NCI-H1930 (cell line): ENCODE data around the gene MAGEB10.
"Not testable (repeated sequence)": the region's sequence is repeated elsewhere in the genome, so short reads cannot be mapped to it uniquely, and the experiment has no call there.

Experiments
- DNase-seq, 2 experiments: peaks; one replicate each; lab custom pipeline; 2025; lab: John Stamatoyannopoulos, UW

MAGEB10 gene

GRCh38 chrX:27807690-27808089 is at the start of gene MAGEB10:
MAGEB10 (plus strand) TSS chrX:27807990; CDS start chrX:27821307, 13,317 bp downstream.
- no peak for DNase-seq

DNA sequence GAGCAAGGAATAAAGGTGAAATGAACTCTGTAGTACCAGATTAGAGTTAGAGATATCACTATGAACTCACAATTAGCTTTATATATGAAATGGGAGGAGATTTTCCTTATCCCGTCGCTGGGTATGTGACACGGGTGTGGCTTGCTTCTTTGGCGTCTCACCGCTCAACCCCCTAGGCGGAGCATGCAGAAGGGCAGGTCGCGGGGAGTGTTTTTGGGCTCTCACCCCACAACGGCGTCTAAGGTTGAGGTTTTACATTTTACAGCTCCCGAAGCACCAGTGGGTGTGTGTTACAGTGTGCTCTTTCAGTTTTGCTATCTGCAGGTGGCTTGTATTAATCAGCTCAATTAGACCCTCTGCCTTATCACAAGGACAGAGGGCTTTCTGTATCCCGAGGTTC is 42.1 kb upstream of the MAGEB10 start:
- DNase-seq: no peak

DNA sequence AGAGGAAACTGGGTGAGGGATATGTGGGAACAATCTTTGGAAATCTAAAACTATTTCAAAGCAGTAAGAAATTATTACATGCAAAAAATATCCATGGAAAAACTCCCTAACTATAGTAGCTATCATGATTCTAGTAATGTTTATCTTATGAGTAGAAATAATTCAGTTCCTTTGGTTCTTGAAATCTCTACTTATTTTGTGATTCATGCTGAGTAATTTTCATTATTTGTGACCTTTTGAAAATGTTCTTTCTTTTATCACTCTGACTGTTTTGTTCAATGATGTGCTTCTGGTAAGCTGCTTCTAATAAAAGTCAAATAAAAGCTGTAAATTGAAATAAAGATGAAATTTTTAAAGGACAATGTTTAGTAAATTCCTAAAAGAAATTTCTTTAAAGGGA is 40.4 kb upstream of the MAGEB10 start:
- no peak for DNase-seq

GRCh38 chrX:27775984-27776383 is 31.8 kb upstream of the MAGEB10 start:
- no peak for DNase-seq

DNA sequence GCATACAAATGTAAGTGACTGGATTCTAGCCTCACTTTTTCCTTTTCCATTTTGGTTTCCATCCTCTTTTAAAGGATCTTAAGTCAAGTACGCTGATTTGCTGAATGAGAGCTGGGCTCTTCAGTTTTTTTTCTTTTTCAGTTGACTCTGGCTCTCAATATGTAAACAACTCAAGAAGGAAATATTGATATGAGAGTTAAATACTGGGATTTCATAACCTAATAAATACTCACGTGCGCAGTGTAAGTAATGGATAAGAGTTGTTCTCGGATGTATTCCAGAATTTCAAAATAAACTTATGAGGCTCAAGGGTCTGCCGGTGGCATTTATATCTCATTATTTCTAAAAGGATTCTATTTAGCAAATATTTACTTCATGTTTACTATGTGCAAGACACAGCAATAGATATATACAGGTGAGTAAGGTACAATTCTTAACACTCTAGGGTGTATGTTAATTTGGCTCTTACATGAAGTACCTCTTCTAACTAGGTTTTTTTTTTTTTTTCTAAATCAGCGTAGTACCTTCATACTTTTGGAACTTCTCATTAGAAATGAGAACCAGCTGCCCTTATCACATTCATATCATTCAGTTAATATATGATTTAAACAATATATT is 11.0 kb upstream of the MAGEB10 start:
- DNase-seq: no peak

- no peak for DNase-seq
These were observed 10.2 kb upstream of the MAGEB10 start for GRCh38 chrX:27797575-27797974.

DNA sequence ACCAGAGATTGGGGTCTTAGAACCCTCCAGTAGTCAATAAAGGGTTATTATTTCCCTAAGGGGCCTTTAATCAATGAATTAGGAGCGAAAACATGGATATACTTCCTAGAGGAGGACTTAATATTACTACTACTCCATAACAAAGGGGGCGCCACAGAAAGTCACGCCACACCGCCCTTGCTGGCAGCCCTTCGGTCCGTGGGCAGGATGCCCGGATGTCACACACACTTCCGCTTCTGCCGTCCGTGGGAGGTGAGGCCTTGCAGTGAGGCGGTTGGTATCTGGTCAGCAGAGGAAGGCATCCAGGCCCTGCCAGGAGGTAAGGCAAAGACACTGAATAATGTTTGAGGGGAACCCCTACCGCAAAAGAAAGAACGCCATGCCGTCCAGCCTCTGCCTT is 436 bp downstream of the MAGEB10 start:
- no peak for DNase-seq

GRCh38 chrX:27808991-27809859 is 1.4 kb downstream of the MAGEB10 start:
- not testable (repeated sequence) for DNase-seq

- DNase-seq: no peak
These were observed 7.4 kb downstream of the MAGEB10 start for GRCh38 chrX:27815209-27815608.

DNA sequence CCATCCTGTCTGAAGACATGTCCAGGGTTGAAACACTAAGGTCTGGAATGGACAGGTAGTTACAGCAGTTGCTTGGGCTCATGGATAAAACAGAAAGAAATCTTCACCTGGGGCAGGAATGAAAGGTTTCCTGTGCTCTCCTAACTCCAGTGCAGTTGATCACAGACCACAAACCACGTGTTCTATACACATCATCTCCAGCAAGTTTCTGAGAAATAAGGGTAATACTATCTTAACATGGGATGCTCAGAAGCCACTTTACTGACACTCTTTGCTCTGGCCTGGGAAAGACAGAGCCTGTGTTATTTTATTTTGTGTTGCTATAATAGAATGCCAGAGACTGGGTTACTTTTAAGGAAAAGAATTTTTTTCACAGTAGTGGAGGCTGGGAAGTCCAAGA is 16.0 kb downstream of the MAGEB10 start:
- no peak for DNase-seq

- DNase-seq: no peak
These were observed 30.4 kb downstream of the MAGEB10 start for GRCh38 chrX:27838185-27838584.

DNA sequence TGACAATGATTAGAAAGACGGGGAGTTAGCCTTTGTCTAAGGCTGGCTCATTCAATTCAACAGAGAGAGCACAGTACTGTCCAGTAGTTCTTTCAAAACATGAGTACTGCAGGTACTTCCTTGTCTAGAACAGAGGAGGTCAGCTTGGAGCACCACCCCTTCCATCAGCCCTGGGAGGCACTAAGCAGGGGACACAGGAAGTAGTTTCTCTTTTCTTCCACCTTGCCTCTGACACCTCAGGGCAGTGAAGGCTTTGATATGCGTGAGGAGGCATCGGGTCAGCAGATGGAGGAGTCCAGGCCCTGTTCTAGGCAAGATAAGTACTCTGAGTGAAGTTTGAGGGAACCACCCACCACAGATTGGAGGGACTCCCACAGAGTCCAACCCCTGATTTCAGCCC is 33.1 kb downstream of the MAGEB10 start:
- no peak for DNase-seq

DNA sequence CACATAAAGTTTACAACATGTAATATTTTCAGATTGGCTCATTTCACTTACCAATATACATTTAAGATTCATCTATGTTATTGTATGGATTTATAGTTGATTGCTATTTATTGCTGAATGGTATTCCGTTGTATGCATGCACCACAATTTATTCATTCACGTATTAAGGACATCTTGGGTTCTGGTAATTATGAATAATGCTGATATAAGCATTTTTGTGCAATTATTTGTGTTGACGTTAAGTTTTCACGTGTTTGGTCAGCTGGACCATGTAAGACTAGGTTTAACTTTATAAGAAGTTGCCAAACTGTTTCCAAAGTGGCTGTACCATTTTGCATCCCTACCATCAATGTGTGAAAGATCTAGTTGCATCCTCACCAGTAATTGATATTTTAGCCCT is 35.1 kb downstream of the MAGEB10 start:
- no peak for DNase-seq

DNA sequence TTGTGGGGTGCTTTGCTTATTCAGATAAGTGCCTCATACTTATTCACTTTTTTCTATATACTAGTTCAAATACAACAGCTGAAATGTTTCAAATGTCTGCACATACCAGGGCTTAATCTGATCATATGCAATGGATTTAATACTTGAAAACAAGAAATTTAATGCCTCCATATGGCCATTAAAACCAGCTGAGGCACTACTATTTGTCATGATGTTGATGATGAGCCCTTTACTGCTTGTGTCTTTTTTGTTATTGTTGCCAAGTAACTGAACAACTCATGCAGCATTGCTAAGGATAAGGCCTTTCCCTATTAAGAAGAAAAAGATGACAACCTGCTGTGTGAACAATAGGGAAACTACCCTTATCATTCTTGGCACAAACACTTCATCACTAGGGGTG is 52.5 kb downstream of the MAGEB10 start:
- DNase-seq: no peak

DNA sequence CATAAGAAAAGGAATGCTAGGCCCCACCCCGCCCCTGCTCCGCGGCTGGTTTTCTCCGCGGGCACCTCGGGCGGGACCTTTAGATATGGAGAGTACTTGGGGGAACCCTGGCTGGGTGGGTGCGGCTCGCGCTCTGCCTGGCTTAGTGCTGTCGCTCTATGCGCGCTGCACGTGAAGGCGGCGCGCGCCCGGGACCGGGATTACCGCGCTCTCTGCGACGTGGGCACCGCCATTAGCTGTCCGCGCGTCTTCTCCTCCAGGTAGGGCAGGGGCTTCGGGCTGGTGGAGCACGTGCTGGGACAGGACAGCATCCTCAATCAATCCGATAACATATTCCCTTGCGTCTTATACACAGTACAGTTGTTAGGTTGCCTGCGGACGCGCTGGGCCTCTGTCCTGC is 56.0 kb downstream of the MAGEB10 start:
- DNase-seq: no peak
